Stimulated activated CD8-positive, alpha-beta memory T cell treated with anti-CD3 and anti-CD28 coated beads, Interleukin-12 subunit alpha, Interleukin-12 subunit beta, amount 100 ng/mL, for 24 hours (primary cell): ENCODE results near the gene COBL.
"Not testable (repeated sequence)": the region's sequence is repeated elsewhere in the genome, so short reads cannot be mapped to it uniquely, and the experiment has no call there.

Experiments
- DNase-seq: peaks from one replicate; pipeline ENCODE4 v3.0.0-alpha.2; 2020; ENCODE audit errors: extremely low read depth

COBL gene

DNA sequence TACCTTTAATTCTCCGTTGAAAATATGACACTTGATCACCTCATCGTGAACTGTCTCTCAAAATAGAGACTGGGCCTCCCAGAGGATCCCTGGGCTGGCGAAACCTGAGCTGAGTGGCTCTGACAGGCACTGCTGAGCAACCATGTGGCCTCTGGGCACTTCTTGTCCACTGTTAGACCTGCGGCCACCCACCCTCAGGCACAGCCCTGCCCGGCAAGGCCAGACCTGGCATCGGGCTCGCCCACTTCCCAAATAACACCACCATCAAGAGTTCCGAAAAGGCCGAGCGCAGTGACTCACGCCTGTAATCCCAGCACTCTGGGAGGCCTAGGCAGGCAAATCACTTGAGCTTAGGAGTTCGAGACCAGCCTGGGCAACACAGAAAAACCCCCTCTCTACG is 82.5 kb downstream of the COBL start:
- no peak for DNase-seq

DNA sequence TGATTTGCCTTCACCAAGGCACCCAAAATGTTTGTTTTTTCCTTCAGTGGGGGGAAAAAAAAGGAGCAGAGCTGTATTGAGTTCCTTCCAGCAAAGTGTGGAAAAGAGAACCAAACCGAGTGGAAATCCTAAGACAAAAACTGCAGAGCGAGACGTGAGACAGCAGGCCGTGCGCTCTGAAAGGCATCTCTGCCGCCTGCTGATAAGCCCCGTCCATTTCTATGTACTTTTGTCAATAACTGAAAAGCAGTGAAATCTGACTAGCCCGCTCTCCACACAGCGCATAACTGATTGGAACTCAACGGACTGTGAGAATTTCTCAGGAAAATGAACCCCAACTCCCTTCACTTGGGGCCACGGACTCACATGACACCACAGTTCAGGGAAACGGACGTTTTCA is 83.2 kb downstream of the COBL start:
- DNase-seq = no peak

DNA sequence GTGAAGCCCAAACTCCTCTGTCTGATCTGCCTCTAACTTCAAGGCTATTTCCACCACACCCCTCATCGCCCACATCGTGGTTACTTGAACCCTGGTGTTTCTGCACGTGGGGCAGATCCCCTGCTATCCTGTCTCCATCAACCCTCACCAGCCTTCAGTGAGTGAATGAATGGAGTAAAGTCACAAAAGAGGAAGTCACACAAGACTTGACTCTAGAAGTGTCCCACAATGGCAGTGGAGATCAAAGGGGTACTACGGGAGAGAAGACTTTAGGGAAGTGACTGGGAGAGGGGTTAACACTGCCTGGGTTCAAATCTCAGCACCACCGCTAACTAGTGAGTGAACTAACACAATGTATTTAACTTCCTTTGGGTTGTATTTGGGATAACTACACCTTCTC is 85.9 kb downstream of the COBL start:
- no peak for DNase-seq

DNA sequence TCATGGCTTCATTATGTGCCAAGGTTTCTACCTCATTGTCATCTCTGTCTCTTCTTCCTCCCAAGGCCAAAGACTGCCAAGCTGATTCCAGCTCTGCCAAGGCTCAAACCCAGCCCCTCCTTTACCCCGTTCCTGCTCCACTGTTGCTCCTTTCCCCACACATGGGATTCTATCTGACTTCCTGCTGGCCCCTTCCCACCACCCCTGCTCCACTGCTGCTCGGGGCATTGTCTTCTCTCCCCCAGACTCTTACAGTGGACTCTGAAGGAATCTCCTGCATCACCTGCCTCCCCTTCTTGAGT is 86.3 kb downstream of the COBL start:
- DNase-seq = no peak

DNA sequence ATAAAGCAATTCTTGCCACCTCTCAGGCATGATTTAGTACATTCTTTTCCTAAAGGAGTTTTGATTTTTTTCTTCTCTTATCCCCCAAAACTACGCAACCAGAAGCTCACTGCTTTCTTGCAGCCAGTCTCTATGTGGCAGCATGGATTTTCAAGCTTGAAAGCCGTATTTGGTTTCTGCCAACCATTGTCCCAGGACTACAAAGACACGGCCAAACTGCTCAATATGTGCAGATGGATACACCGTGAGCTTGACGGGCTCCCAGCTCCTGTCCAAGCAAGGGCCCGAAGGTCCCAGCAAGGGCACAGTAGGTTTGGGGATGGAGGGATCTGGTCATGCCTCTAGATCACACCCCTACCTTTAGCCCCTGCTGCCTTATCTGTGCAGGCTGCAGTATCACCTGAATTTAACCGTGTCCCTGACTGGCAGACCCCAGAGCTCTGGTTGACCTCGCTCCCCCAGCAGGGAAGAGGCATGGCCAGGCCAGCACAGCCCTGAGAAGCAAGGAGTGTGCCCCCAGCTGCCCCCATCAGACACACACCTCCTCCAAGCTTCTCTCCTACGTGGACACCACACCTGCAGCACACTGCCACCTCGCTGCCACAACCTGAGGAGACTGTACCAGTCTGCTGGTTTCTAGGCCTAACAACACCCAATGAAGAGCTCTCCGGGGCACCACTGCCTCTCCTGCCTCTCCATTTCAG is 86.8 kb downstream of the COBL start:
- DNase-seq = no peak

DNA sequence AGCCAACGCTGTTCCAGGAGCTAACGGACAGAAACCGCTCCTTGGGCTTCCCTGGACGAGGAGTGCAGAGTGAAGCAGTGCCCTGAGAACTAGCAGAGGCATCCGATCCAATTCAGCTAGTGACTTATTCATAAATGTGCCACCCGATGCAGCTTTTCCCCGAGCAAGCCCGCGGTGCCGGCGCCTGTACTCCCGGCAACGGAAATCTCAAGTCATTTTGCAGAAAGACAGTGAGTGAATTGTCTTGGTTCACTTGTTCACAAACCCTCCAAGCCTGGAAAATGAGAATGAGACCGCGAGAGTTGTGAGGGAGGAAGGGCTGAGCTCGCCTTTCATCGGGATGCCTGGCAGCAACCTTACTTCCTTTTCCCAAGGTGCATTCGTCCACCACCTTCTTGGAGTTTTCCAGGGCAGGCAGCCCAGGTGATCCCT is 87.5 kb downstream of the COBL start:
- DNase-seq = no peak

DNA sequence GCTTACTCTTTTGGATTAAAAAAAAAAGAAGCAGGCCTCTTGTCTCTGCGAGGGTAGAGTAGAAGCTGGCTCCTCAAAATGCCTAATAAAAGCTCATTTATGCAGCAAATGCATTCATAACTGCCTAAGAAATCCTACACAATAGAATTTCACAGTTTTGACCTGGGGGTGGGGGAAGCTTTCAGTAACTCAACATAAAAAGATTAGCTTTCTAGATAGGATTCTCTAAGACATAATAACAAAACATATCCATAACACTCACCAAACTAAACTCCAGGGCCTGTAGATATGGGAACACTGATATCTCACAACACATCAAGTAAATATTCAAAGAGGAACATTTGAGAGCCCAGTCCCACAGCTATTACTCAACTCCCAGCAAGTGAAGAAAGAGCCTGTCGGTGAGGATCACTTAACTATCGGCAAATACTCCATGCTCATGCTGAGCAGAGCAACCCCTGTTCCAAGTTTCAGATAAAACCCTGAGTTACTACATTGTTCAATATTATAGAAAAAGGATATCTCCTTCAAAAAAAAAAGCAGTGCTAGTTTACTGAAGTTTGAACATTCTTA is 88.1 kb downstream of the COBL start:
- DNase-seq = no peak

DNA sequence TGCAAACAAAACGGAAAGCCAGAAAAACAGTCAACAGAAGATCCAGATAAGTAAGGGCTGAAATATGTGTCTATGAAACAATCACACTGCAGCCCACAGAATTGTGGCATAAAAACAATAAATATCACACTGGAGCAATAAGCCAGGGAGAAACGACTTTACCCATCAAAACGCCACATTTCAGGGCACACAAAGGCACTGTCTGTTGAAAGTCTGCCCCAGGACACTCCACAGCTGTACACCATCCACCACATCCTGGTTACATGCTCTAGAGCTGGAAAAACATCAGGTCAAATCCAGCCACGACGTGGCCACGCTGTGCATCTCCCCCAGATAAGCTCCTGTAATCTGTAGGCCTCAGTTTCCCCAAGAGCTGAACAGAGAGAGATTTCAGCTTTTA is 88.7 kb downstream of the COBL start:
- DNase-seq = no peak

DNA sequence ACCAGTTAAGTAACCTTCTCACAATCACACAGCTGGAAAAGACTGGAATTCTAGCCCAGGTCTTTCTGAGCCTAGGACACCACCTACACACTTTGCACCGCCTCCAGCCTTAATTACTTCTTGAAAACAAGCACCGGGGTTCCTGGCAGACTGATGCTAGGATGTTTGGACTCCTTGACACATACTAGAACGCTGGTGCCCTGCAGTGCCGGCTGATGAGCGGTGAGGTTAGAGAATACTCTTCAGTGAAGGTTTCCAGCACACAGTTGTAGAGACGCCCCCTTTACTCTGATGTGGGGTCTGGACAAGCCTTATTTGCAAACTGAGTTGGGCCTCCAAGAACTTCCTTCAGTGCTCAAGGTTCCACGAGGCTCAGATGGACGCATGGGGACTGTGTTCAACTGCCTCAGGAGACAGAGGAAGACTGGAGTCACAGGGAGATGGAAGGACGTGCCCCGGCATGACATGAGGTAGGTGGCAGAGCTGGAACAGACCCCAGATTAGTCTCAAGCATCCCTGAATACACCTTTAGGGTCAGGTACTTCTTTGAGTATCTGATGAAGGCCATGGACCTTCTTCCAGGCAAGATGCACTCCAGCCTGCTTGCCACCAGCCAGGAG is 89.6 kb downstream of the COBL start:
- no peak for DNase-seq

DNA sequence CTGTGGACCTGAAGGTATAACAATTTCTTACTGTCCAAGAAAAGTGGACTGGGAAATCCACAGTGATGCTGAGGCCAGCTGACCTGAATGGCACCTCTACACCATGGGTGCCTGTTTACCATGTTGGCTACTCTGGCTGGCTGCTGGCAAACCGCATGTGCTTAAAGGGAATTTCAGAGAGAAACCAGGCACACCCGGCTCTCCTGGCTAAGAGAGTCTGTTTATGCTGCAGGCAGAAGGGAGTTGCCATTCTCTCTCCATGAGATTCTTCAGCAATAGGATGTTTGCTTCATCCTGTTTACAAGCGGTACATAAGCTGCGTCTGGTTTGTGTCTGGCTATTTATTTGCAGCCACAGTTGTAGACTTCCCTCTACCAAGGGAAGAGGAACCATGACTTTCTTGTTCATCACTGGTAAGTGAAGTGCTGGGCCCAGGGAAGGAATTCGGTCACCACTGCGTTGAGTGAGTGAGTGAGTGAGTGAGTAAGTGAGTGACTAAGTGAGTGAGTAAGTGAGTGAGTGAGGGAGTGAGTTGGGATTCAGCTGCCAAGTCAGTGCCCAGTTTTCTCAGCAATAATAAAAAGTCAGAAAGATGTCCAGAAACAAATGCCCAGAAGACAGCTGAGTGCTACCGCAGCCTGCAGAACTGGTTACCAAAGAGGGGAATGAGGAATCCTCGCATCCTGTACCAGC is 90.4 kb downstream of the COBL start:
- no peak for DNase-seq

DNA sequence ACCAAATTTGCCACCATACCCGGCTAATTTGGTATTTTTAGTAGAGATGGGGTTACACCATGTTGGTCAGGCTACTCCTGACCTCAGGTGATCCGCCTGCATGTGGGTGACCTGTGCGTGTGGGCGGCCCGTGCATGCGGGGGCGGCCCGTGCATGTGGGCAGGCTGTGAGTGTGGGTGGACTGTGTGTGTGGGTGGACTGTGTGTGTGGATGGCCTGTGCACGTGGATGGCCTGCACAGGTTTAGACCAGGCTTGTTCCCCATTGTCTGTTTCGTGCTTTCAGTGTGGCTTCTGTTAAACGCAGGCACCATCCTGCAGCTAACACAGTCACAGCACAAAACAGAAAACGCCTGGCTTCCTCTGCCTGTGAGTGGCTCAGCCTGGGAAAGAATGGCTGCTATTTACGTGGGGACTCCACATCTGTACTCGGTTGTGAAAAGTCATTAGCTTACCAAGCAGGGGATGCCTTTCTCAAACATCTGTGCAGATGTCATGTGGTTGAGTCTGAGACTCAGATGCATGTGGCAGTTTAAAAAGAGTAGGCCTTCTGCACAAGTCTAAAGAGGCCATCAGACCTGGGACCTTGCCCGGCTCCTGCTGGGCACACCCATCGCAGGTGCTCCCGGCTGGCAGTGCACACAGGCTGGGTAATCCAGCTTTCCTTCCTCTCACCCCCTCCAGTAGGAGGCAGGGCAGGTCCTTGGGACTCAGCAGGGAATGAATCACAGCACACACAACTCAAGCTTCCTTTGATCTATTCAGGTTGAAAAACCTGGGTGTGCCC is 91.6 kb downstream of the COBL start:
- DNase-seq = no peak

DNA sequence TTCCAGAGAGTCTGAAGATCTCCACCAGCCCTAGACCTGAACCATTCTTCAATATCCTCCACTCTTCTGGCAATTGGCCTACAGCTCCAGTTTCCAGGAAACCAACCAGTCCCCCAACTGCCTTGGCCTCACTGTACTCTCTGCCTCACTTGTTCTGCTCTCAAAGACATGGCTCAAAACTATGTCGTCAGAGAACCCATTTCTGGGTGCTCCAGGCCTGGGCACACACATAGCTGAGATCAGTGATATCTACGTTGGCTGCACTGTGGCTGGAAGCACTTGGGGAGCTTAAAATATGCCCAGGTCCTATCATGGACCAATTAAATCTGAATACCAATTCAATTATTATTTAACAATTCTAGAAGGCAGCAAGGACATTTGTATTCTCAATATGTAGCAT is 93.1 kb downstream of the COBL start:
- DNase-seq = no peak

DNA sequence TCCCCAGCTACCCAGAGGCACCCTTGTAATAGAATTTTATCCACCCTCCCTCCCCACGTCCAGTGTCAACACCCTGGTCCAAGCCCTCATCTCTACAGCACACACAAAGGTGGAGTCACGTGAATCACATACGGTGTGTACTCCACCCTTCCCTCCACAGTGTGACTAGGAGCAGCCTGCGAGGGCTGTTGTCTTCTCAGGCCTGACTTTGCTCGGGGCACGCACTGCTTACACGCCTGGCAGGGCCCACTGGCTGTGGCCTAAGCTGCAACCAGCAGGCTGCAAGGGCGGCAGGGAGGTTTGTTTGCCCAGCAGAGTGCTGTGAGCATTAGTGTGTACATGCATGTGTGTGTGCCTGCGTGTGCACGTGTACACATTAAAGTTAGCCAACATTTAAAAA is 93.7 kb downstream of the COBL start:
- no peak for DNase-seq

DNA sequence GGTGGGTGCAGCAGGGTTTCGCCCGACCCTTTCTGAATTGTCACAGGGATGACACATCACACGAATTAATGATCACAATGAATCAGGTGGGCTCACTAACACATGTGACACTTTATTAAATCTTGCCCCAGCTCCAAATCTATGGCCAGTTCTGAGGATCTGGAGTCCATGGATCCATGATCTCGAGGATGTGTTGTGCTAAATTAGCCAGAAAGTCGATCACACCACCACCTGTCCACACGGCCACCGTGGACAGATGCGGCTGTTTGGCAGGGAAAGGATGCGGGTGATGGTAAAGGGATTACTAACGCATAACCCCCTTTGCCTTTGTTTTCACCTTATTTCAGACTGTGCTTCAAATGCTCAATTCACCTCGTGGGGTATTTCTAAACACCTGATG is 96.4 kb downstream of the COBL start:
- DNase-seq = no peak

DNA sequence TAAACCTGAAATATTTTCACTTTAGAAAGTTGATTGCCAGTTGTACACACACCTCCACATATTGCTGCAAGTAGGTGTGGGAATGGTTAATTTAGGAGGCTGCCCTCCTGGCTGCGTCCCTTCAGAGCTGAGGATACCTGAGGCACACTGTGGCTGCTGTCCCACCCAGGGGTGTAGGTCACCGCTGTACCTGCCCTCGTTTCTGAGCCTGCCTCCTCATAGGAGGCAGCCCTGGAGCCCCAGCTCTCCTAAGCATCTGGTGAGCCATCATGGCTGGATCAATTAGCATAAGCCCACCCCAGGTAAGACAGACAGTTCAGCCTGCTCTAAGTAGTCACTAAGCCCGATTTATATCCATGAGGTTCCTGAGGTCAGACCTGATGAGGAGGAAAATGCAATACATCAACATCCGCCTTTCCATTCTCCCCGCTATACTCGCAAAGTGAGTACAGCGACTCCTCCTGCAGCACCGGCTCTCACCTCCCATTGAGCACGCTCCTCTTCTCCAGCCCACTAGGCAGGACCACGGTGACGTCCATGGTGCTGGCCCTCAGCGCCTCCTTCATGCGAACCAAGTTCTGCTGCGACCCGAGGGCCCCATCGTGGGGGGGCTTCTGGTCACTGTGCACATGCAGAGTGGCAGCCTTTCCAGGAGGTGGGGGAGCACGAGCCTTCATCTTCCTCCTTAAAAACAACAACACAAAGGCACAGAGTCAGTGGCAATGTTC is 97.2 kb downstream of the COBL start:
- no peak for DNase-seq

DNA sequence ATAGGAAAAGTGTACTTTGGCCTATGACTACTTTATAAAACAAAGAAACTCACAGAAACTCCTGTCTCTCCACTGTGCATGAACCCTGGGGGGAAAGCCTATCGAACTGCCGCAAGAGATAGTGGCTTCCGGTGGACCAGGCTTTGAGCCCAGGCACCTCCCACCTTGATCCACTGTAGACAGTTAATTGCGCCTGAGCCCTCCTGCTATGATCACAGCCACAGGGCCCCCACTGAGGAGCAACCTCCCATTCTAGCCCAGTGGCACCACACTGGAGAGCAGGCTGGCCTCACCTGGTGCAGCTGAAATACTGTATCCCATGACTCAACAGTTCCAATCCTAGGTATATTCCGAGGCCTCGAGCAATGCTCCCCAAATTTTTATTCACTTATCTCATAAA is 98.8 kb downstream of the COBL start:
- no peak for DNase-seq

DNA sequence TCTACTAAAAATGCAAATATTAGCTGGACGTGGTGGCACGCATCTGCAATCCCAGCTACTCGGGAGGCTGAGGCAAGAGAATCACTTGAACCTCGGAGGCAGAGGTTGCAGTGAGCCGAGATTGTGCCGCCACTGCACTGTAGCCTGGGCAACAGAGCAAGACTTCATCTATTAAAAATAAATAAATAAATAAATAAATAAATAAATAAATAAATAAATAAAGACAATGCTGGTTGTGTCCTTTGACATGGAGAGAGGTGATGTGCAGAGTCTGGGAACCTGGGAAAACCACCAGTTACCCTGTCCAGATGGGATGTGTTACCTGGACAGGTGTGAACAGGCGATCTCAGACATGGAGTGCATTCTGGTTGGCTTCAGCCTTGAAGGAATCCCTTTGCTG is 102.5 kb downstream of the COBL start:
- no peak for DNase-seq

DNA sequence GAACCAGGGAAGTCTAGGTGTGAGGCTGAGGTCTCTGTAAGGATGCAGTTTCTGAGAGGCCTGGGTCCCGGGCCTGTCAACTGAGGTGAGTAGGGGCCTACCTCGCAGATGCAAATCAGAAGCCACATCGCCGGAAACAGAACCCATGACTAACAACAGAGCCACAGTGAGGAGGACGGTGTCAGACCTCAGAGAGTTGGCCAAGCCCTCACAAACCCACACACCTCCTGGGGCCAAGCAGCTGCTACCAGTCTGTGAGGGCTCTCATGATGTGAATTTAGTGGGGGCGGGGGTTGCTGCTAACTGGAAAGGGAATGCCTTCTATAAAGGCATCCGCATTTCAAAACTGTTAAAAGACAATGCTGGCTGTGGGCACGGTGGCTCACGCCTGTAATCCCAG is 103.0 kb downstream of the COBL start:
- DNase-seq = no peak

DNA sequence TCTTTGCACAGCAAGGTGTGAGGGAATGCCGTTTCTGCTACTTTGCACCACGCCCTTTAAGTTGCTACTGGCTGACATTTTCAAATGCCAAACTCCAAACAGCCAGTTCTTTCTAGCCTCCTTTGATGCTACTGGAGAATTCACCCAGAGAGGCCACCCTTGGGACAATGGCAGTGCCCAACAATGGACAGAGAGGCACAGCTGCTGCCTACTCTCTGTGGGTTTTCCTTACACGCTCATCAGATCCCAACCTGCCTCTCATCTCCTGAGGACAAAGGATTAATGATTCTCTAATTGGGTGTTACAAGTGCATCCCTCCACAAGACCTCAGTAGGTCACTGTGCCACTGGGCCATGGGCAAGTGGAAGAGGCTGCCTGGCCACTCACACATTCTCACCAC is 105.8 kb downstream of the COBL start:
- DNase-seq = no peak

DNA sequence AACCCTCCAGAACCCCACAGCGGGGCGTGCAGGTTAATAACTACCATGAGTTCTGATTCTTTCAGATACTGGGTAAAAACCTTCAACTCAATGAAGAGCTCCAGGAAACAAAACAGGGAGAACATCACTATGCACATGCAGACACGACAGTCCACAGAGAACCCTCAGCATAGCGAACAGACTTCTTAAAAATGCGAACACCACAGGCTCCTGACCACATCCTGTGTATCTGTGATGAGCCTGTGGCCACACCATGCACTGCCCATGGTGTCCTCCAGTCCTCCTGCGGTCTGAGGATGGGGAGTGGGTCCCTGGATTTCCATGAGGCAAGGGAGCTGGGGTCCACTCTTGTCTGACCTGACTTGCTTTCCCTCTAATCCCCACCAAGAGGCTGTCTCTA is 107.2 kb downstream of the COBL start:
- no peak for DNase-seq

DNA sequence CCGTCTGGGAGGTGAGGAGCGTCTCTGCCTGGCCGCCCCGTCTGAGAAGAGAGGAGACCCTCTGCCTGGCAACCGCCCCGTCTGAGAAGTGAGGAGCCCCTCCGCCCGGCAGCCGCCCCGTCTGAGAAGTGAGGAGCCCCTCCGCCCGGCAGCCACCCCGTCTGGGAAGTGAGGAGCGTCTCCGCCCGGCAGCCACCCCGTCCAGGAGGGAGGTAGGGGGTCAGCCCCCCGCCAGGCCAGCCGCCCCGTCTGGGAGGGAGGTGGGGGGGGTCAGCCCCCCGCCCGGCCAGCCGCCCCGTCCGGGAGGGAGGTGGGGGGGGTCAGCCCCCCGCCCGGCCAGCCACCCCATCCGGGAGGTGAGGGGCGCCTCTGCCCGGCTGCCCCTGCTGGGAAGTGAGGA is 108.5 kb downstream of the COBL start:
- not testable (repeated sequence) for DNase-seq

DNA sequence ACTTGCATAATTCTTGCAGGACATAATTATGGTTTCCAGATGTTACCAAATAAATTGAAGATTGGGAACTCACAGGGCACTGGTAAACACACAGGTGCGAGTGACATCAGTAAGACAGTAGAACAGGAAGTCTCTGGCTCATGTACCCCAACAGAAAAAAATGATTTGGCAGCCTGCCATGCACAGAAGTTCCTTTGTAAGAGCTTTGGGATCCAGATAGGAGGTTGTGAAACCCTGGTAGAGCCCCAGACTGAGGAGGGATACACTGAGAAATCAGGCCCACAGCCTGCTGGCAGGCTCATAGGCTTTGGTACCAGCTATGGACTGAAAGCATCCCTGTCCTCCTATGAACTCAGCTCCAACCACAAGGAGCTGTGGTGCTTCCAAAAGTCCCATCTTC is 118.0 kb downstream of the COBL start:
- DNase-seq = no peak
